Activated T-cell treated with anti-CD3 and anti-CD28 coated beads, Interleukin-2, amount 50 U/mL, for 24 hours (primary cell): ENCODE data around the gene PKNOX1.

Experiments used
- DNase-seq: peaks from one replicate; pipeline ENCODE4 v3.0.0-alpha.2; 2020
- H3K27ac Mint-ChIP-seq: 2 replicates; pipeline ENCODE4 v1.8.0; 2020; ENCODE audit warnings: mild to moderate bottlenecking, mixed read lengths
- H3K27me3 Mint-ChIP-seq: 2 replicates; pipeline ENCODE4 v1.8.0; 2020; ENCODE audit warnings: mixed read lengths
- H3K36me3 Mint-ChIP-seq: 2 replicates; pipeline ENCODE4 v1.8.0; 2020; ENCODE audit warnings: low read depth, mixed read lengths
- H3K4me1 Mint-ChIP-seq: 2 replicates; pipeline ENCODE4 v1.8.0; 2020; ENCODE audit warnings: low read depth, mixed read lengths
- H3K4me3 Mint-ChIP-seq: 2 replicates; pipeline ENCODE4 v1.8.0; 2020; ENCODE audit warnings: mild to moderate bottlenecking, moderate library complexity, mixed read lengths
- H3K9me3 Mint-ChIP-seq: 2 replicates; pipeline ENCODE4 v1.8.0; 2020; ENCODE audit warnings: mixed read lengths

Gene PKNOX1

GRCh38 chr21:42970946-42971653 lies 3.3 kb upstream of the PKNOX1 start:
- H3K27me3 Mint-ChIP-seq: no peaks in the 10 kb centered on the region
- H3K4me1 Mint-ChIP-seq: peaks cover 9% of the 10 kb centered on the region
- H3K9me3 Mint-ChIP-seq: no peaks in the 10 kb centered on the region
- no peak overlapping the region for H3K27ac Mint-ChIP-seq
- no peak for DNase-seq
- H3K36me3 Mint-ChIP-seq: peaks cover 8% of the 10 kb centered on the region
- H3K4me3 Mint-ChIP-seq: no peak overlapping the region

DNA sequence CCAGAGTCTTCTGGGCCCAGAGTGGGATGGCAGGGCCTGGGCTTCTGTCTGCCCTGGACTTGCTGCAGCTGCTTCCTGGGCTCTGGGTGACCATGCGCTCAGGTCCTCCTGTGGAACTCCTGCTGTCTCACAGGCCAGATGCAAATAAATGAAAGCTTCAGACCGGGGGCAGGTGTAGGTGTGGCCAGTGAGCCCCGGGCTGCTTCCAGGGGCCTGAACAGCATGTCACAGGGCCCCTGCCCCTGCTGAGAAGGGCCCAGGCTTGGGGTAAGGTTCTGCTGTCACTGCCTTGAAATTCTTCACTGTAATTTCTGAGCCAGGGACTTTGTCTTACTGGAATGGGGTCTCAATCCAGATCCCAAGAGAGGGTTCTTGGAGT lies 2.5 kb upstream of the PKNOX1 start:
- DNase-seq: no peak
- Mint-ChIP-seq H3K4me3 (no peak overlapping the region), H3K27ac (no peak overlapping the region), H3K27me3 (no peaks in the 10 kb centered on the region), H3K4me1 (peaks cover 16% of the 10 kb centered on the region), H3K9me3 (no peaks in the 10 kb centered on the region), H3K36me3 (peaks cover 16% of the 10 kb centered on the region)

- Mint-ChIP-seq H3K27ac (peak overlapping the region; percentile 90), H3K9me3 (no peaks in the 10 kb centered on the region), H3K4me3 (peak overlapping the region; percentile 69), H3K27me3 (no peaks in the 10 kb centered on the region), H3K4me1 (peaks cover 29% of the 10 kb centered on the region), H3K36me3 (peaks cover 26% of the 10 kb centered on the region)
- no peak for DNase-seq
These were observed 912 bp upstream of the PKNOX1 start for GRCh38 chr21:42973309-42973990.

GRCh38 chr21:42974832-42975820 lies 764 bp downstream of the PKNOX1 start:
- Mint-ChIP-seq H3K27ac (peak overlapping the region; percentile 96), H3K36me3 (peaks cover 37% of the 10 kb centered on the region), H3K9me3 (no peaks in the 10 kb centered on the region), H3K4me1 (peaks cover 38% of the 10 kb centered on the region), H3K4me3 (peak overlapping the region; percentile 91), H3K27me3 (no peaks in the 10 kb centered on the region)
- DNase-seq: peak; percentile 74

DNA sequence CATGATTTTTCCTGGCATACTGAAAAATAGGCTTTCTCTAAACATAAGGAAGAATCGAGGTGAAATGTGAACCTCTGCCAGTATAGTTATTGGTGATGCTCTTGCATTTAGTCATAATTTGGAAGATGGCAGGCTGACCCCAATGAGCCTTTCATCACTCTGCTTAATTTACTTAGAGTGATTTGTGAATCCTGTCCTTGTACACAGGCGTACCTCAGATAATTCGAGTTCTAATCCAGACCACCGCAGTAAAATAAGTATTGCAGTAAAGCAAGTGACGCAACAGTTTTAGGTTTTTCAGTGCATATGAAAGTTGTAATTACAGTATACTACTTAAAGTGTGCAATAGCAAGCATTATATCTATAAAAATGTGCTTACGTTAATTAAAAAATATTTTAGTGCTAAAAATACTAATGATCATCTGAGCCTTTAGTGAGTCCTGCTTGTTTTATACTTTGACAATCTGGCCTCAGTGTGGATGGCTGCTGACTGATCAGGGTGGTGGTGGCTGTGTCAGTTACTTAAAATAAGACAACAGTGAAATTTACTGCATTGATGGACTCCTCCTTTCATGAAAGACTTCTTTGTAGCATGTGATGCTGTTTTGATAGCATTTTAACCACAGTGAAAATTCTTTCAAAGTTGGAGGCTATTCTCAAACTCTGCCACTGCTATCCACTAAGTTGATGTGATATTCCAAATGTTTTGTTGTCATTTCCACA lies 1.7 kb downstream of the PKNOX1 start:
- no peaks in the 10 kb centered on the region for H3K9me3 Mint-ChIP-seq
- DNase-seq: no peak

GRCh38 chr21:42980312-42981213 lies 6.2 kb downstream of the PKNOX1 start:
- peaks cover 36% of the 10 kb centered on the region for H3K36me3 Mint-ChIP-seq
- H3K27ac Mint-ChIP-seq: peak overlapping the region; percentile 13
- no peaks in the 10 kb centered on the region for H3K9me3 Mint-ChIP-seq
- H3K27me3 Mint-ChIP-seq: no peaks in the 10 kb centered on the region
- no peak for DNase-seq
- H3K4me1 Mint-ChIP-seq: peaks cover 60% of the 10 kb centered on the region
- H3K4me3 Mint-ChIP-seq: no peak overlapping the region

More for the DNA sequence above, 1.7 kb downstream of the PKNOX1 start:
- Mint-ChIP-seq H3K27me3 (no peaks in the 10 kb centered on the region), H3K4me1 (peaks cover 45% of the 10 kb centered on the region), H3K27ac (peak overlapping the region; percentile 96), H3K36me3 (peaks cover 38% of the 10 kb centered on the region), H3K4me3 (peak overlapping the region; percentile 91)

GRCh38 chr21:42981214-42981523 lies 6.8 kb downstream of the PKNOX1 start:
- Mint-ChIP-seq H3K9me3 (no peaks in the 10 kb centered on the region), H3K27me3 (no peaks in the 10 kb centered on the region), H3K27ac (no peak overlapping the region), H3K36me3 (peaks cover 31% of the 10 kb centered on the region), H3K4me3 (no peak overlapping the region), H3K4me1 (peaks cover 58% of the 10 kb centered on the region)
- no peak for DNase-seq

- Mint-ChIP-seq H3K9me3 (no peaks in the 10 kb centered on the region), H3K27me3 (no peaks in the 10 kb centered on the region), H3K27ac (peak overlapping the region; percentile 22), H3K4me1 (peaks cover 58% of the 10 kb centered on the region), H3K4me3 (no peak overlapping the region), H3K36me3 (peaks cover 24% of the 10 kb centered on the region)
- DNase-seq: no peak
These were observed 7.5 kb downstream of the PKNOX1 start for GRCh38 chr21:42981862-42982261.

GRCh38 chr21:42983103-42983502 lies 8.7 kb downstream of the PKNOX1 start:
- DNase-seq: no peak
- peaks cover 47% of the 10 kb centered on the region for H3K4me1 Mint-ChIP-seq
- no peak overlapping the region for H3K4me3 Mint-ChIP-seq
- H3K36me3 Mint-ChIP-seq: peaks cover 15% of the 10 kb centered on the region
- H3K27me3 Mint-ChIP-seq: no peaks in the 10 kb centered on the region
- no peaks in the 10 kb centered on the region for H3K9me3 Mint-ChIP-seq
- H3K27ac Mint-ChIP-seq: peak overlapping the region; percentile 51

GRCh38 chr21:42983869-42984268 lies 9.5 kb downstream of the PKNOX1 start:
- no peaks in the 10 kb centered on the region for H3K9me3 Mint-ChIP-seq
- H3K4me3 Mint-ChIP-seq: no peak overlapping the region
- peaks cover 10% of the 10 kb centered on the region for H3K36me3 Mint-ChIP-seq
- no peak overlapping the region for H3K27ac Mint-ChIP-seq
- peaks cover 44% of the 10 kb centered on the region for H3K4me1 Mint-ChIP-seq
- DNase-seq: no peak
- H3K27me3 Mint-ChIP-seq: no peaks in the 10 kb centered on the region

DNA sequence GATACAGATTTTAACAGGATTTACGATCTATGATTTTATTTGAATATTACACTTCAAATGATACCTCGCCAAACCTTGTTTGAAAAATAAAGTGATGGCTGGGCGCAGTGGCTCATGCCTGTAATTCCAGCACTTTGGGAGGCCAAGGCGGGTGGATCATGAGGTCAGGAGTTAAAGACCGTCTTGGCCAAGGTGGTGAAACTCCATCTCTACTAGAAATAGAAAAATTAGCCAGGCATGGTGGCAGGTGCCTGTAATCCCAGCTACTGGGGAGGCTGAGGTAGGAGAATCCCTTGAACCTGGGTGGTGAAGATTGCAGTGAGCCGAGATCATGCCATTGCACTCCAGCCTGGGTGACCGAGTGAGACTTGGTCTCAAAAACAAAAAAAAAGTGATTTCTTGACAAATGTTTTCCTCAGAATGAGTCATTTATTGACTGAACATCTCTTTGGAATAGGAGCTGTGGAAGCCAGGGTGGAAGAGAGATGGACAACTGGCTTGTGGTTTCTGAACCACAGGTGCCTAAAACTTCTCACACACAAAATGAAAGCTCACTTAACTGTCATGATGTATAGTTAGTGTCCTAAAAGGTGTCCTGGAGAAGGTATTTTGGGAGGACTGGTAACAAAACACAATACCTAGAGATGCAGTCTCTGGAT lies 11.9 kb downstream of the PKNOX1 start:
- no peak for DNase-seq
- Mint-ChIP-seq H3K27me3 (no peaks in the 10 kb centered on the region), H3K27ac (no peak overlapping the region), H3K9me3 (no peaks in the 10 kb centered on the region), H3K36me3 (peaks cover 2% of the 10 kb centered on the region), H3K4me1 (peaks cover 42% of the 10 kb centered on the region), H3K4me3 (no peak overlapping the region)

GRCh38 chr21:42988236-42988965 lies 14.0 kb downstream of the PKNOX1 start:
- Mint-ChIP-seq H3K4me3 (no peak overlapping the region), H3K36me3 (peaks cover 5% of the 10 kb centered on the region), H3K27ac (peak overlapping the region; percentile 11), H3K9me3 (no peaks in the 10 kb centered on the region), H3K27me3 (no peaks in the 10 kb centered on the region), H3K4me1 (peaks cover 30% of the 10 kb centered on the region)
- no peak for DNase-seq
